ENCODE results near the gene ZNF555.
"Not testable (repeated sequence)": the region's sequence is repeated elsewhere in the genome, so short reads cannot be mapped to it uniquely, and the experiment has no call there.

The ZNF555 gene

GRCh38 chr19:2840794-2841791 lies at the start of gene ZNF555:
Gene ZNF555 (plus strand): TSS chr19:2841475. CDS start chr19:2841573, 98 bp downstream.
- peak; percentile 99 for DNase-seq

- DNase-seq: no peak
Observed at GRCh38 chr19:2791876-2792275, 49.4 kb upstream of the ZNF555 start.

GRCh38 chr19:2792666-2793065 lies 48.6 kb upstream of the ZNF555 start:
- not testable (repeated sequence) for DNase-seq

- no peak for DNase-seq
Observed at GRCh38 chr19:2793126-2793525, 48.1 kb upstream of the ZNF555 start.

- DNase-seq: no peak
Observed at GRCh38 chr19:2793577-2793976, 47.7 kb upstream of the ZNF555 start.

GRCh38 chr19:2795827-2796658 lies 45.2 kb upstream of the ZNF555 start:
- DNase-seq: no peak

- no peak for DNase-seq
Observed at GRCh38 chr19:2796659-2797266, 44.5 kb upstream of the ZNF555 start.

GRCh38 chr19:2797280-2797679 lies 44.0 kb upstream of the ZNF555 start:
- no peak for DNase-seq

GRCh38 chr19:2798158-2798685 lies 43.1 kb upstream of the ZNF555 start:
- no peak for DNase-seq

- DNase-seq: no peak
Observed at GRCh38 chr19:2798733-2799132, 42.5 kb upstream of the ZNF555 start.

- no peak for DNase-seq
Observed at GRCh38 chr19:2799273-2800020, 41.8 kb upstream of the ZNF555 start.

GRCh38 chr19:2800506-2800905 lies 40.8 kb upstream of the ZNF555 start:
- DNase-seq: no peak

GRCh38 chr19:2802826-2803225 lies 38.4 kb upstream of the ZNF555 start:
- no peak for DNase-seq

- DNase-seq: no peak
Observed at GRCh38 chr19:2803486-2804155, 37.7 kb upstream of the ZNF555 start.

GRCh38 chr19:2804156-2805004 lies 36.9 kb upstream of the ZNF555 start:
- DNase-seq: no peak

GRCh38 chr19:2805261-2805900 lies 35.9 kb upstream of the ZNF555 start:
- DNase-seq: no peak

GRCh38 chr19:2805991-2806649 lies 35.2 kb upstream of the ZNF555 start:
- no peak for DNase-seq

GRCh38 chr19:2806736-2807378 lies 34.4 kb upstream of the ZNF555 start:
- no peak for DNase-seq
